Measurements from ENCODE around the gene ONECUT3. TPM values are rescaled to one million over a fixed set of nuclear protein-coding genes. Genes with fewer than 3 reads are reported as not detected.
"Not testable (repeated sequence)": the region's sequence is repeated elsewhere in the genome, so short reads cannot be mapped to it uniquely, and the experiment has no call there.

The ONECUT3 gene
- total RNA-seq, 2 experiments from 2014 or later: not detected

DNA sequence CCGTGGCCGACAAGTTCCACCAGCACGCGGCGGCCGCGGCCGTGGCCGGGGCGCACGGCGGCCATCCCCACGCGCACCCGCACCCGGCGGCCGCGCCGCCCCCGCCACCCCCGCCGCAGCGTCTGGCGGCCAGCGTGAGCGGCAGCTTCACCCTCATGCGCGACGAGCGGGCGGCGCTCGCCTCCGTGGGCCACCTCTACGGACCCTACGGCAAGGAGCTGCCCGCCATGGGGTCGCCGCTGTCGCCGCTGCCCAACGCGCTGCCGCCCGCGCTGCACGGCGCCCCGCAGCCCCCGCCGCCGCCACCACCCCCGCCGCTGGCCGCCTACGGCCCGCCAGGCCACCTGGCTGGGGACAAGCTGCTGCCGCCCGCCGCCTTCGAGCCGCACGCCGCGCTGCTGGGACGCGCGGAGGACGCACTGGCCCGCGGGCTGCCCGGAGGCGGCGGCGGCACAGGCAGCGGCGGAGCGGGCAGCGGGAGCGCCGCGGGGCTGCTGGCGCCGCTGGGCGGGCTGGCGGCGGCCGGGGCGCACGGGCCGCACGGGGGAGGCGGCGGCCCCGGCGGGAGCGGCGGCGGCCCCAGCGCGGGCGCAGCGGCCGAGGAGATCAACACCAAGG is 821 bp downstream of the ONECUT3 start:
- ChIA-PET POLR2A (no interaction called here), CTCF (interaction anchor here (1.2 kb wide), 1 partner anchor 27 kb away, joined by 3 read pairs; no protein-coding TSS in a partner anchor)

DNA sequence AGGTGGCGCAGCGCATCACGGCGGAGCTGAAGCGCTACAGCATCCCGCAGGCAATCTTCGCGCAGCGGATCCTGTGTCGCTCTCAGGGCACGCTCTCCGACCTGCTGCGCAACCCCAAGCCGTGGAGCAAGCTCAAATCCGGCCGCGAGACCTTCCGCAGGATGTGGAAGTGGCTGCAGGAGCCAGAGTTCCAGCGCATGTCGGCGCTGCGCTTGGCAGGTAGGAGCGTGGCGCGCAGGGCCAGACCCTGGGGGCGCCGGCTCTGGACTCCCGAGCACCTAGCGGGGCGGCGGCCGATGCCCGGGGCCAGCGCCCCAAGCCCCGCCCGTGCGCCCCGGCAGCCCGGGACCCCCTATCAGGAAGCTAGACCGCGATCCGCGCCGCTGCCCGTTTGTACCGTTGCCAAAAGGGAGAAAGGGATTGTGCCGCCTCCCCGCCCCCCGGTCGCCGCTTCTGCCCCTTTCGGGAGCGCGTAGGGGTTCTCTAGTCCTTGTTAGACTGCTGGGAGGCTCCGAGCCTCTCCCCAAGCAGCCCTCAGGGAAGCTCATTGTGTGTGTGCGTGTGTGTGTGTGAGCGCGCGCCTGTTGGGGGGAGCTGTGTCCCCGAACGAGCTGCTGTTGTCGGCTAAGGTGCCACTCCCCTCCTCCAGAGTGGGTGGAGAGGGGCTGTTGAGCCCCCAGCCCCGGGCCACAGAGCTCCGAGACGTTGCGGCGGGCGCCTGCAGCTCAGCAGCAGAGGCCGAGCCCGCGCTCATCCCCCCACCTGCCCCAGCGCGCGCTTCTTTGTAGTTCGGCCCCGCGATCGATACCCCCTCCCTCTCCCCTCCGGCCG is 1.5 kb downstream of the ONECUT3 start:
- POLR2A ChIA-PET: interaction anchor here (0.6 kb wide), 1 partner anchor 235 kb away, joined by 6 read pairs; no protein-coding TSS in a partner anchor
- CTCF ChIA-PET: interaction anchor here (1.0 to 1.2 kb wide), 2 partner anchors 26 to 149 kb away, joined by 3 read pairs; no protein-coding TSS in a partner anchor

DNA sequence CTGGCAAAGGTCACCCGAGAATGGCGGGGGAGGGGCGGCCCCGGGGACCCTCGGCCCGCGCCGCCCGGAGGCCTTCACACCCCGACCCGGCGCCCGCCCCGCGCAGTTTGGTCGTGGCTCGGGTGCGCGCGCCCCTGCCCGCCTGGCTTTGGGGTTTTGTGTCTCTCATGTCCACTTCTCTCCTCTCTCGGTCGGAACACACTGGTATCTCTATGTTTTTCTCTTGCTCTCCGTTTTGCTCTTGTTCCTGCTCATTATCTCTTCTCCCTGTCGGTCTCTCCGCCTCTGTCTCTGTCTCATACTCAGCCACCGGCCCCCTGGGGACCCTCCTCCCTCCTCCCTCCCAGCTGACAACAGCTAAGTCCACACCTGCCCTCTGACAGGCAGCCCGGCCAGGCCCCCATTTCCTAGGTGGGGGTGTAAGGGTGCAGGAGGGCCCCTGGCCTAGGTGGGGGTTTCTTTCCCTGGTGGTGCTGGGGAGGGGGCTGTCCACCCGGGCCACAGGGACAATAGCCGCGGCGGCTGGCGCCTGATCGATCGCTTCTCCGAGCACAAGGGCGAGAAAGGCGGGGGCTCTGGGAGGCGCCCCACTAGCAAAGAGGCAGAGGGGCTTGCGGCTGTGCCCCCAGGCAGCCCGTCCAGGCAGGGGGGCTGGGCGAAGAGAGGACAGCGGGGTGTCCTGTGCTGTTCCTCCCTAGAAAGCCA is 2.3 kb downstream of the ONECUT3 start:
- CTCF ChIA-PET: interaction anchor here (1.0 to 1.3 kb wide), 3 partner anchors 26 to 209 kb away, joined by 3 read pairs; no protein-coding TSS in a partner anchor
- POLR2A ChIA-PET: no interaction called here

DNA sequence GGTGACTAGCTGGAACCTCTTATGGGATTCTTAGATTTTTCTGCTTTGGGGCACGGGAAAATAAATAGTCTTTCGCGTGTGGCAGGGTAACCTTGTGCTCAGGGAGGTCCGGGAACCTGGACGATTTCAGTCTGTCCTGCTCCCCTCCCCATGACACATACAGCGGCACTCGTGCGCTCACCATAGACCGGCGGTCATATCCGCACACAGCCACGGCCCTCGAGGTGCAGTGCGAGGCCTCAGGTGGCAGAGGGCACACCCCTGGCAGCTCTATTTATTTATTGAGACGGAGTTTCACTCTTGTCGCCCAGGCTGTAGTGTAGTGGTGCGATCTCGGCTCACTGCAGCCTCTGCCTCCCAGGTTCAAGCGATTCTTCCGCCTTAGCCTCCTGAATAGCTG is 3.0 kb downstream of the ONECUT3 start:
- POLR2A ChIA-PET: no interaction called here
- CTCF ChIA-PET: interaction anchor here (1.3 kb wide), 1 partner anchor 210 kb away, joined by 3 read pairs; no protein-coding TSS in a partner anchor

DNA sequence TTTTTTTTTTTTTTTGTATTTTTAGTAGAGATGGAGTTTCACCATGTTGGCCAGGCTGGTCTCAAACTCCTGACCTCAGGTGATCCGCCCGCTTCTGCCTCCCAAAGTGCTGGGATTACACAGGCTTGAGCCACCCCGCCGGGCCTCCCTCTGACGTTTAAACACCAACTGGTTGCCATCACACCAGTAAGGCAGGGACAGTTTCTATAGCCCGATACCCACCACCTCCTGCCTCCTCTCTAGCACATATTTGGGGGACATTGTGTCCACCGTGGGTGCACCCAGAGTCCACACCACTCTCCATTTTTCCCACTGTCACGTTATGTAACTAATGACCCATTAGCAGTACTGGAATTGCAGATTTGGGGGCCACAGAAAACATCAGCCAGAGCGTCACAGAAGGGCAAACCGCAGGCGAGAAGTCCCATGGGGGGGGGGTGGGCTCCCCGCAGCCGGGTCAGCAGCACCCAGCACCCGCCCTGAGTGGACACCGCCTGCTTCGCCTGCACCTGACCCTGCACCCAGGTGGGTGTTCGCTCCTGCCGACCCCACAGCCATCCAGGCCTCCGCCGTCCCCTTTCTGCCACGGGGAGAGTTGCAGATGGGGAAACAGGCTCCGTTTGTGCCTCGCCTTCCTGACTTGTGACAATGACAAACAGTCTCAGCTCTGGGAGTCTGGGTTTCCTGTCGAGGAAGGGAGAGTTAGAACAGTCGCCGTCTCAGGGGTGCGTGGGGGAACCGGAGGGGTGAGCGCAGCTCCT is 3.6 kb downstream of the ONECUT3 start:
- ChIA-PET CTCF (interaction anchor here (1.3 kb wide), 1 partner anchor 211 kb away, joined by 3 read pairs; no protein-coding TSS in a partner anchor), POLR2A (no interaction called here)

- ChIA-PET CTCF (no interaction called here), POLR2A (no interaction called here)
Observed at GRCh38 chr19:1757468-1758230, 4.3 kb downstream of the ONECUT3 start.

- ChIA-PET CTCF (no interaction called here), POLR2A (no interaction called here)
Observed at GRCh38 chr19:1758231-1758577, 4.9 kb downstream of the ONECUT3 start.

DNA sequence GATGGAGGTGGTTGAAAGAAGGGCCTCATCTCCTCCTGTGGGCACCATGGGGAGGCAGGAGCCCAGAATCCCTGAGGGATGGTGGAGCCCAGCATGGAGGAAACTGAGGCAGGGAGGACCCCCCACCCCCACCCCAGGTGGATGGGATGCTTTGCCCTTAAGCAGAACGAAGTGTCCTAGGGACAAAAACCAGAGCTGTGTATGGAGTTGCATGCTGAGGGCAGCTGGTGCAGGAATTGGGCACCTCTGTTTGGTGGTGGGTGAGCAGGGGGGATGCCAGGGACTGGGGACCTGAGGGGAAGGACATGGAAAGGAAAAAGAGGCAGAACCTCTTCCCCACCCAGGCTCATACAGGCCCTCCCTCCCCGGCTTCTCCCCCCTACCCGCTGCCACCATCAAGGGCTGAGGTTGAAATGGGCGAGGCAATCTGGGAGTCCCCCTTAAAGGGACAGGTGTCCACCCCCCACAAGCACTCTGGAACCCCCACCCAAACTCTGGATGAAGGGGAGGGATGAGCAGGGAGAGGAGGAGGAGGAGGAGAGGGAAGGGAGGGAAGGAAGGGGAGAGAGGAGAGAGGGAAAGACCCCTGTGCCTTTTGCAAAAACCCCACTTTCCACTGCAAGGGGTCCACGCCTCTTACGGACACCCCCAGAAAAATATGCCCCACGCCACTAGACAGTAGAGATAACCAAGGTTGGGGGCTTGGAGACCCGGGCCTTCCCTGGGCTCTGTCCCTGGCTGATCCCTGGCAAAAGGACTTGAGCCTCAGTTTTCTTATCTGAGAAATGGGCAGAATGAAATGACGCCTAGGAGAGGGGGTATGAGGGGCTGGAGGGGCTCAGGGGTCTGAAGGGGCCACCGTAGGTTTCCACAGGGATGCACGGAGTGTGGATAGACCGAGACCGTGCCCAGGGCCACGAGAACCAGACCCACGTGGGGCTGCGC is 5.9 kb downstream of the ONECUT3 start:
- POLR2A ChIA-PET: interaction anchor here (0.6 kb wide), 1 partner anchor 223 kb away, joined by 3 read pairs; no protein-coding TSS in a partner anchor
- CTCF ChIA-PET: interaction anchor here (1.0 kb wide), 1 partner anchor 30 kb away, joined by 3 read pairs; no protein-coding TSS in a partner anchor

- ChIA-PET POLR2A (interaction anchor here (0.6 kb wide), 1 partner anchor 222 kb away, joined by 3 read pairs; no protein-coding TSS in a partner anchor), CTCF (interaction anchor here (1.0 kb wide), 1 partner anchor 30 kb away, joined by 3 read pairs; no protein-coding TSS in a partner anchor)
Observed at GRCh38 chr19:1760020-1760419, 6.7 kb downstream of the ONECUT3 start.

DNA sequence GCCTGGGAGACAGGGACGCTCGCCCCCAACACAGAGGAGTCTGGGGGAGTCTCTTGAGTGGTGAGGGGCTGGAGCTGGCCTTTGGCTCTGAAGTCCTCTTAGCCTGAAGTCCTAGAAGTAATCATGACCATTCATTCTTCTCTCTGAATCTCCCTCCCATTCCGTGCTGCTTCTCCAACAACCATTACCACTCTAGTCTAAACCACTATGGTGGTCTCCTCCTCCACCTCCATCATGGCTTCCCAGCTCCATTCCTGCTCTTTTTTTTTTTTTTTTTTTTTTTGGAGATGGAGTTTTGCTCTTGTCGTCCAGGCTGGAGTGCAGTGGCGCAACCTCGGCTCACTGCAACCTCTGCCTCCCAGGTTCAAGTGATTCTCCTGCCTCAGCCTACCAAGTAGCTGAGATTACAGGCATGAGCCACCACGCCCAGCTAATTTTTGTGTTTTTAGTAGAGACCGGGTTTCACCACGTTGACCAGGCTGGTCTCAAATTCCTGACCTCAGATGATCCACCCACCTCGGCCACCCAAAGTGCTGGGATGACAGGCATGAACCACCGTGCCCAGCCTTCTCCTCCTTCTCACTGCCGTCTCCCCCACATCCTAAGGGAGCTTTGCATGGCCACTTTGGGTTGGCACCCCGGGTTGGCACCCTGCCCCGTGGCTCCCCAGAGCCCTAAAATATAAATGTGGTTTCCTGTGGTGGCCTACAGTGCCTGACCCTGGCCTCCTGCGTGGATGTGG is 7.7 kb downstream of the ONECUT3 start:
- POLR2A ChIA-PET: not testable (repeated sequence)
- CTCF ChIA-PET: interaction anchor here (0.7 to 1.2 kb wide), 3 partner anchors 10 to 143 kb away, joined by 3 to 4 read pairs (median 3); no protein-coding TSS in a partner anchor

DNA sequence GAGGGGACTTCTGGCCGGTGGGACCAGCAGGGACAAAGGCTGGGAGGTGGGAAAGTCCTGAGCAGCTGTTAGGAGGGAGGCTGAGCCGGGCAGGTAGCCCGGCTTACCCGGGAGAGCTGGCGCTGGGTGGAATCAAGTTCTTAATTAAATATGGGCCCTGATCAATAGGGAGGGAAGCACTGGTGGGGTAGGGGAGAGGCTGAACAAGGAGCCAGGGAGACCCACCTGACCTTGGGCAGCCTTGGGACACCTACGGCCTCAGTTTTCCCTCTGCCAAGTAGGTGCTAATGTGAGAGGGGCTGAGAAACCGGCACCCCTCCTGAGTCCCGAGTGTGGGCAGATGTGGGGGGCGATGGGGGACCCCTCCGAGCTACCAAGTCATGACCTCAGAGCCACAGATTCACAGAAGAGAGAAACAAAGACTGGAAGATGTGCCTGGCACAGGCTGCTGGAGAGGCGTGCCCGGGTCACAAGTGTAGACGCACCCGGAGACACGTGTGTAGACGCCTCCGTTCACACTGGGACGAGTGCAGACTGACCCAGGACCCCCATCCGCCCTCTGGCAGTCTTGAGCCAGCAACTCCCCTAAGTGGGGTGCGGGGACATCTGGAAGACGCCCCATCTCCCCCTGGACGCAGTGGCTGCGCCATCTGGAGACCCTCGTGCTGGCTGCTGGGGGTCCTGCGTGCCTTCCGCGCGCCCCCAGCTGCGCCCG is 8.4 kb downstream of the ONECUT3 start:
- ChIA-PET POLR2A (no interaction called here), CTCF (interaction anchor here (1.1 to 1.2 kb wide), 2 partner anchors 10 to 89 kb away, joined by 3 read pairs; no protein-coding TSS in a partner anchor)

DNA sequence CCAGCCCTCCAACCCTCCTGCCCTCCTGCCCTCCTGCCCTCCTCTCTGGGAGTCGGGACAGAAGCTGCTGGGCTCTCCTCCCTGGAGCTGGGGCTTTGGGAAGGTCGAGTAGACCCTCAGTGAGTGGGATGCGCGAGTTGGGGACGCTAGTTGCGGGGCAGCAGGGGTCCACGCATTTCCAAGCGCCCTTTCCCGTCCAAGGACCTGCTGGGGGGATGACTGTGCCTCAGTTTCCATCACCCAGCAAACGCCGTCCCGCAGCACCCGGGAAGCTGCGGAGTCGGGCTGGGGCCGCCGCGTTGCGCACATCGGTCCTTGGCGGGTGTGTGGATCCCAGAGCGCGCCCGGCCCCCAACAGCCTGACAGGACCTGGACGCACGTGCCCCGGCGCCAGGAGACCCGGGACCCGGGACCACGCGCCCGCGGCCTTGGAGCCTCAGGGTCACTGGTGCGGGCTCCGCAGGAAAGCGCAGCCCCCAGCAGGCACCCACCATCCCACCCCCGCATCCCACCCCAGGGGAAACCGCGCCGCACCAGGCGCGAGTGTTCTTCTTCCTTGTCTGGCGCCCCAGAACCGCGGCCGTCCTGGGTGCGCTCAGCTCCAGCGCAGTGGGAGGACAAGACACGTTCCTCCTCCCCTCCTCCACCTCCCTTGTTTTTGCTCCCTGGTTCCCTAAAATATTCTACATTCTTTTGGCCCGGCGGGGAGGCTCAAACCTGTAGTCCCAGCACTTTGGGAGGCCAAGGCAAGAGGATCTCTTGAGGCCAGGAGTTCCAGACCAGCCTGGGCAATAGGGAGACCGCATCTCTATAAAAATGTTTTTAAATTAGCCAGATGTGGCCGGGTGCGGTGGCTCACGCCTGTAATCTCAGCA is 9.2 kb downstream of the ONECUT3 start:
- CTCF ChIA-PET: interaction anchor here (1.1 kb wide), 1 partner anchor 90 kb away, joined by 3 read pairs; no protein-coding TSS in a partner anchor
- POLR2A ChIA-PET: no interaction called here

- CTCF ChIA-PET: no interaction called here
- POLR2A ChIA-PET: no interaction called here
Observed at GRCh38 chr19:1763648-1764639, 10.6 kb downstream of the ONECUT3 start.

- POLR2A ChIA-PET: no interaction called here
- CTCF ChIA-PET: interaction anchor here (1.3 to 3.4 kb wide), 2 partner anchors 11 to 218 kb away, joined by 3 to 17 read pairs; no protein-coding TSS in a partner anchor
Observed at GRCh38 chr19:1764729-1765128, 11.4 kb downstream of the ONECUT3 start.
